HL-60 (cell line): ENCODE results near the gene PARP15.

Source experiments
- DNase-seq, 2 experiments: peaks; one replicate each; pipeline ENCODE4 v3.0.0-alpha.2; 2010 to 2020; ENCODE audit warnings: low read depth in 1 of 2, low spot score in 1 of 2
- H3K27ac ChIP-seq: fragments of 250-450 bp; sonication (Bioruptor Pico); replicated peaks from 2 replicates; pipeline ENCODE4 v1.5.1; 2020; ENCODE audit warnings: mild to moderate bottlenecking, moderate library complexity
- H3K27me3 ChIP-seq: fragments of 250-450 bp; sonication (Bioruptor Pico); 2 replicates; pipeline ENCODE4 v1.5.1; 2021; ENCODE audit warnings: mild to moderate bottlenecking, moderate library complexity; ENCODE audit not compliant: insufficient read depth, poor library complexity, severe bottlenecking
- H3K4me3 ChIP-seq: replicated peaks from 2 replicates; pipeline ENCODE4 v1.5.1; 2011; ENCODE audit warnings: mild to moderate bottlenecking, control low read depth, low read length; ENCODE audit not compliant: insufficient read depth
- GABPA ChIP-seq: IDR thresholded peaks from 2 replicates; pipeline ENCODE4 v1.6.1; 2012; ENCODE audit warnings: low read depth
- POLR2AphosphoS5 ChIP-seq: IDR thresholded peaks from 2 replicates; pipeline ENCODE4 v1.6.1; 2012; ENCODE audit warnings: low read depth
- SPI1 ChIP-seq: IDR thresholded peaks from 2 replicates; pipeline ENCODE4 v1.6.1; 2012; ENCODE audit warnings: low read depth, mild to moderate bottlenecking, borderline replicate concordance
- TF ChIP-seq, protein P1 (sequence below): IDR thresholded peaks from one replicate; pipeline ENCODE4 v1.5.1; 2011; ENCODE audit warnings: low read length, control low read depth, inconsistent platforms; ENCODE audit not compliant: insufficient read depth
- TF ChIP-seq, protein P2 (sequence below): IDR thresholded peaks from 2 replicates; pipeline ENCODE4 v1.6.1; 2012; ENCODE audit warnings: low read depth; ENCODE audit not compliant: insufficient replicate concordance

Gene PARP15

DNA sequence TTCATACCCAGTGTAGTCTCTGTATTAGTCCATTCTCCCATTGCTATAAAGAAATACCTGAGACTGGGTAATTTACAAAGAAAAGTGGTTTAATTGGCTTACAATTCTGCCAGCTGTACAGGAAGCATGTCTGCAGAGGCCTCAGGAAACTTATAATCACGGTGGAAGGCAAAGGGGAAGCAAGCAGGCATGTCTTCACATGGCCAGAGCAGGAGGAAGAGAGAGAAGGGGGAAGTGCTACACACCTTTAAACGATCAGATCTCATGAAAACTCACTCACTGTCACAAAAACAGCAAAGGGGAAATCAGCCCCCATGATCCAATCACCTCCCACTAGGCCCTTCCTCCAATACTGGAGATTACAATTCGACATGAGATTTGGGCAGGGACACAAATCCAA, 96.9 kb downstream of the PARP15 start:
- Histone ChIP-seq H3K27ac (no peak overlapping the region), H3K27me3 (no peaks in the 10 kb centered on the region), H3K4me3 (no peak overlapping the region)
- TF ChIP-seq SPI1 (peak; percentile 85), GABPA (no peak), POLR2AphosphoS5 (no peak)
- TF ChIP-seq, protein P1, sequence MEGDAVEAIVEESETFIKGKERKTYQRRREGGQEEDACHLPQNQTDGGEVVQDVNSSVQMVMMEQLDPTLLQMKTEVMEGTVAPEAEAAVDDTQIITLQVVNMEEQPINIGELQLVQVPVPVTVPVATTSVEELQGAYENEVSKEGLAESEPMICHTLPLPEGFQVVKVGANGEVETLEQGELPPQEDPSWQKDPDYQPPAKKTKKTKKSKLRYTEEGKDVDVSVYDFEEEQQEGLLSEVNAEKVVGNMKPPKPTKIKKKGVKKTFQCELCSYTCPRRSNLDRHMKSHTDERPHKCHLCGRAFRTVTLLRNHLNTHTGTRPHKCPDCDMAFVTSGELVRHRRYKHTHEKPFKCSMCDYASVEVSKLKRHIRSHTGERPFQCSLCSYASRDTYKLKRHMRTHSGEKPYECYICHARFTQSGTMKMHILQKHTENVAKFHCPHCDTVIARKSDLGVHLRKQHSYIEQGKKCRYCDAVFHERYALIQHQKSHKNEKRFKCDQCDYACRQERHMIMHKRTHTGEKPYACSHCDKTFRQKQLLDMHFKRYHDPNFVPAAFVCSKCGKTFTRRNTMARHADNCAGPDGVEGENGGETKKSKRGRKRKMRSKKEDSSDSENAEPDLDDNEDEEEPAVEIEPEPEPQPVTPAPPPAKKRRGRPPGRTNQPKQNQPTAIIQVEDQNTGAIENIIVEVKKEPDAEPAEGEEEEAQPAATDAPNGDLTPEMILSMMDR = no peak
- TF ChIP-seq, protein P2, sequence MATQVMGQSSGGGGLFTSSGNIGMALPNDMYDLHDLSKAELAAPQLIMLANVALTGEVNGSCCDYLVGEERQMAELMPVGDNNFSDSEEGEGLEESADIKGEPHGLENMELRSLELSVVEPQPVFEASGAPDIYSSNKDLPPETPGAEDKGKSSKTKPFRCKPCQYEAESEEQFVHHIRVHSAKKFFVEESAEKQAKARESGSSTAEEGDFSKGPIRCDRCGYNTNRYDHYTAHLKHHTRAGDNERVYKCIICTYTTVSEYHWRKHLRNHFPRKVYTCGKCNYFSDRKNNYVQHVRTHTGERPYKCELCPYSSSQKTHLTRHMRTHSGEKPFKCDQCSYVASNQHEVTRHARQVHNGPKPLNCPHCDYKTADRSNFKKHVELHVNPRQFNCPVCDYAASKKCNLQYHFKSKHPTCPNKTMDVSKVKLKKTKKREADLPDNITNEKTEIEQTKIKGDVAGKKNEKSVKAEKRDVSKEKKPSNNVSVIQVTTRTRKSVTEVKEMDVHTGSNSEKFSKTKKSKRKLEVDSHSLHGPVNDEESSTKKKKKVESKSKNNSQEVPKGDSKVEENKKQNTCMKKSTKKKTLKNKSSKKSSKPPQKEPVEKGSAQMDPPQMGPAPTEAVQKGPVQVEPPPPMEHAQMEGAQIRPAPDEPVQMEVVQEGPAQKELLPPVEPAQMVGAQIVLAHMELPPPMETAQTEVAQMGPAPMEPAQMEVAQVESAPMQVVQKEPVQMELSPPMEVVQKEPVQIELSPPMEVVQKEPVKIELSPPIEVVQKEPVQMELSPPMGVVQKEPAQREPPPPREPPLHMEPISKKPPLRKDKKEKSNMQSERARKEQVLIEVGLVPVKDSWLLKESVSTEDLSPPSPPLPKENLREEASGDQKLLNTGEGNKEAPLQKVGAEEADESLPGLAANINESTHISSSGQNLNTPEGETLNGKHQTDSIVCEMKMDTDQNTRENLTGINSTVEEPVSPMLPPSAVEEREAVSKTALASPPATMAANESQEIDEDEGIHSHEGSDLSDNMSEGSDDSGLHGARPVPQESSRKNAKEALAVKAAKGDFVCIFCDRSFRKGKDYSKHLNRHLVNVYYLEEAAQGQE = no peak
- DNase-seq = peak; percentile 51 to 69

DNA sequence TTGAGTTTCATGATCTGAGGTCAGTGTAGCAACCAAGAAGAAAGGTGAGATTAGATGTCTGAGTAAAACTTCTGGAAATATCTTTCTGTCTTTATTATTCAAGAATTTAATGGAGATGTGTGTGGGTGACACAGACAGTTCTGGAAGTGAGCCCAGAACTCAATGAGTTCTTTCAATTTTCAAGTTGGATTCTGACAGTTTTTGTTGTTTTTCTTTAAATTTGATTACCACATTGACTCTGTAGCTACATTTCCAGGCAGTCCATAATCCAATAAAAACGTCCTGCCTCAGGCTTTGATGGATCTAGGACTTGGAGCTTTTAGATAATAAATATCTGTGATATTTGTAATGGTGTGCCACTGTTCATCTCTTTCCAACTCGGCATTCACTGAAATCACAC, 99.3 kb downstream of the PARP15 start:
- TF ChIP-seq GABPA (no peak), POLR2AphosphoS5 (no peak), SPI1 (no peak)
- TF ChIP-seq, protein P2 = no peak
- TF ChIP-seq, protein P1 = no peak
- no peak overlapping the region for H3K4me3 ChIP-seq
- DNase-seq = no peak
- H3K27ac ChIP-seq = no peak overlapping the region
- no peaks in the 10 kb centered on the region for H3K27me3 ChIP-seq

DNA sequence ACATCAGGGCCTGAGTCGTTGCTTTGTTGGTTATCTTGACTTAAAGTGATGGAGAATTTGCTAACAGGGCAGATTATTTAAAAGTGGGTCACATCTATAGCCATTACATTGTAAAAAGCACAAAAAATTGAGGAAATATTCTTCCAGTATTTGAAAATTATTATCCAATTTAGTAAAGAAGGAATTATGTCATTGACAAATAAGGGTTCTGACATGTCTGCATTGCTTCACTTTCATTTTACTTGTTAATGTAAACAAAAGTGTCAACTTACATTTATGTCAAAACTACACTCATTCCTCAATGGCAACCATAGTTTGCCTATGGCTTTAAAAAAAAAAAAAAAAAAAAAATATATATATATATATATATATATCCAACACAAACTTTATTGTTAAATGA, 99.8 kb downstream of the PARP15 start:
- Histone ChIP-seq H3K27me3 (no peaks in the 10 kb centered on the region), H3K4me3 (no peak overlapping the region), H3K27ac (no peak overlapping the region)
- TF ChIP-seq GABPA = no peak
- TF ChIP-seq POLR2AphosphoS5 = no peak
- TF ChIP-seq, protein P2 = no peak
- no peak for TF ChIP-seq SPI1
- TF ChIP-seq, protein P1 = no peak
- DNase-seq = no peak
